ENCODE data around the gene SARDH. TPM values are rescaled to one million over a fixed set of nuclear protein-coding genes. Genes with fewer than 3 reads are reported as not detected.

The SARDH gene
- total and polyA plus RNA-seq, 2 donors from 2014 or later, result 4.6 to 12.0 TPM

DNA sequence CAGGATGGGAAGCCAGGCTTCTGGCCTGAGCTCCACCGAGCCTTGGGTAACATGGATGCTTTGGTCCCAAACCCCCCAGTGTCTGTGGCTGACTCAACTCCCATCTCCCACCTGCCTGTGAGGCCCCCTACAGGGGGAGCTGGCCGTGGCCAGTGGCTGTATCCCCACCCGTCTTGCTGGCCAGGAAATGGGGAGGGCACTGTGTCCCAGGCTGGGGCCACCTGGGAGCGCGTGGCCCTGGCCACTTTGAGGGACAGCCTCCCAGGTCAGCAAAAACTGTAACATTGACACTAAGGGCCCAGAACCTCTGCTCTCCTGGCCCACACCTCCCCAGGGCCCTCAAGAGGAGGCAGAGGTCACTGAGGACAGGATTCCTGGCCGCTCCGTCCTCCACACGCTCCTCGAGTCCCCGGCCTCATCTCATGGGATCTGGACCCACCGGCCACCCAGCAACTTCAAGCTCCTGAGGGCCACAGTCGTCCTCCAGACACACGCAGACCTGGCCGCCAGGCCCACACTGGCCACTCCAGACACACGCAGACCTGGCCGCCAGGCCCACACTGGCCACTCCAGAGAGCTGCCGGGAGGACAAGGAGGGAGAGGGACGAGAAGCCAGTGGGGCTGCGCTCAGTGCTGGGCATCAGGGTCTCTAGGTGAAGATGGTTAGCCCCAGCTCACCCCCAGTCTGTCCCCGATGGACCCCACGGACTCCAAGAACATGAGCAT lies 57.7 kb downstream of the SARDH start:
- Histone ChIP-seq H3K4me3 (ENCODE audit: low read length in 3 of 3) (no peak overlapping the region), H3K36me3 (ENCODE audit: control insufficient read depth in 2 of 3, insufficient read depth in 3 of 3, low read length in 3 of 3) (no peaks in the 10 kb centered on the region), H3K27me3 (ENCODE audit: control insufficient read depth, insufficient read depth, low read length) (no peaks in the 10 kb centered on the region), H3K4me1 (ENCODE audit: control insufficient read depth in 2 of 3, insufficient read depth in 2 of 3, low read depth in 1 of 3, low read length in 3 of 3) (peaks cover 0 to 8% (median 5%) of the 10 kb centered on the region in 3 donors), H3K27ac (ENCODE audit: low read depth in 2 of 2, low read length in 2 of 2) (peak overlapping the region; percentile 42 to 51), H3K9me3 (ENCODE audit: control insufficient read depth in 2 of 3, insufficient read depth in 1 of 3, low read length in 3 of 3) (no peaks in the 10 kb centered on the region), H3K9ac (ENCODE audit: low read length in 3 of 3) (no peak overlapping the region)
- no peak for FAIRE-seq
- TF ChIP-seq CTCF (IDR thresholded peaks at IDR 0.05; ENCODE audit: borderline replicate concordance, extremely low read depth, insufficient read depth), result no peak
- intact Hi-C loops (cut with DNase I), result no loop called here
- peak in 1 of 5 donors; percentile 70 for DNase-seq

DNA sequence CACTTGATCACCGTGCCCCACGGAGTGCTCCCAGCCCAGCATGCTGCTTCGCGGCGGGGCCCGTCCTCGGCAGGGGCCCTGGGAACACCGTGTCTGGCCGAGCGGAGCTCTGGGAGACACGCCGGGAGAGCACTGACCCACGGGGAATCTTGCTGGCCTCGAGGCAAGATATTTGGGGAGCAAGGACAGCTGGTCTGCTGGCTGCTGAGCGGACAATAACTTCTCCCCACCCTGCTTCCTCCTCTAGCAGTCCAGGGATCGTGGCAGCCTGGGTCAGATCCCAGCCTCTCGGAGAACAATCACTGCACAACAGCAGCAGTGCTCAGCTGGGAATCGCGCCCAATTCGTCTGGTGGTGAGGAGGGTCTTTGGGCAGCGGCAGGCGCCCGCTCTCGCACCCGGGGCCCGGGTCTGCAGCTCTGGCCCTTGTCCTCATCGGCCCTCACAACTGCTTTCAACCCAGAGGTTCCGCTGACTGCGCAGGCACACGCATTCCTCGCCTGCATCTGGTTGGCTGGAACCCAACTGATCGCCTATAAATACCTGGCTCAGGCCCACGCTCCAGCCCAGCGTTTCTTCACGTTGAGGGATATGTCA lies 58.6 kb downstream of the SARDH start:
- H3K27ac ChIP-seq (ENCODE audit: low read depth in 2 of 2, low read length in 2 of 2), result peak overlapping the region in 1 of 2 donors; percentile 14
- peak in 1 of 5 donors; percentile 84 for DNase-seq
- H3K9me3 ChIP-seq (ENCODE audit: control insufficient read depth in 2 of 3, insufficient read depth in 1 of 3, low read length in 3 of 3), result no peaks in the 10 kb centered on the region
- intact Hi-C loops (cut with DNase I), result no loop called here
- H3K4me3 ChIP-seq (ENCODE audit: low read length in 3 of 3), result no peak overlapping the region
- no peak for TF ChIP-seq CTCF (IDR thresholded peaks at IDR 0.05; ENCODE audit: borderline replicate concordance, extremely low read depth, insufficient read depth)
- H3K4me1 ChIP-seq (ENCODE audit: control insufficient read depth in 2 of 3, insufficient read depth in 2 of 3, low read depth in 1 of 3, low read length in 3 of 3), result peaks cover 0 to 8% (median 5%) of the 10 kb centered on the region in 3 donors
- no peaks in the 10 kb centered on the region for H3K27me3 ChIP-seq (ENCODE audit: control insufficient read depth, insufficient read depth, low read length)
- no peak for FAIRE-seq
- no peaks in the 10 kb centered on the region for H3K36me3 ChIP-seq (ENCODE audit: control insufficient read depth in 2 of 3, insufficient read depth in 3 of 3, low read length in 3 of 3)
- H3K9ac ChIP-seq (ENCODE audit: low read length in 3 of 3), result no peak overlapping the region

- DNase-seq (peak in 3 of 5 donors; percentile 38 to 66 (median 54)), FAIRE-seq (no peak)
- Histone ChIP-seq H3K36me3 (ENCODE audit: control insufficient read depth in 2 of 3, insufficient read depth in 3 of 3, low read length in 3 of 3) (no peaks in the 10 kb centered on the region), H3K27ac (ENCODE audit: low read depth in 2 of 2, low read length in 2 of 2) (no peak overlapping the region), H3K4me3 (ENCODE audit: low read length in 3 of 3) (no peak overlapping the region), H3K9ac (ENCODE audit: low read length in 3 of 3) (no peak overlapping the region), H3K4me1 (ENCODE audit: control insufficient read depth in 2 of 3, insufficient read depth in 2 of 3, low read depth in 1 of 3, low read length in 3 of 3) (peaks cover 0 to 7% (median 5%) of the 10 kb centered on the region in 3 donors), H3K9me3 (ENCODE audit: control insufficient read depth in 2 of 3, insufficient read depth in 1 of 3, low read length in 3 of 3) (no peaks in the 10 kb centered on the region), H3K27me3 (ENCODE audit: control insufficient read depth, insufficient read depth, low read length) (no peaks in the 10 kb centered on the region)
- no peak for TF ChIP-seq CTCF (IDR thresholded peaks at IDR 0.05; ENCODE audit: borderline replicate concordance, extremely low read depth, insufficient read depth)
- intact Hi-C loops (cut with DNase I), result no loop called here
Observed at GRCh38 chr9:133679056-133679455, 59.1 kb downstream of the SARDH start.

Data from kidney (tissue), 14 donors.